ENCODE measurements around the gene ARL6IP1.
A peak's percentile ranks its signal among the peaks of the same experiment; 100 is the strongest.

ARL6IP1 gene

DNA sequence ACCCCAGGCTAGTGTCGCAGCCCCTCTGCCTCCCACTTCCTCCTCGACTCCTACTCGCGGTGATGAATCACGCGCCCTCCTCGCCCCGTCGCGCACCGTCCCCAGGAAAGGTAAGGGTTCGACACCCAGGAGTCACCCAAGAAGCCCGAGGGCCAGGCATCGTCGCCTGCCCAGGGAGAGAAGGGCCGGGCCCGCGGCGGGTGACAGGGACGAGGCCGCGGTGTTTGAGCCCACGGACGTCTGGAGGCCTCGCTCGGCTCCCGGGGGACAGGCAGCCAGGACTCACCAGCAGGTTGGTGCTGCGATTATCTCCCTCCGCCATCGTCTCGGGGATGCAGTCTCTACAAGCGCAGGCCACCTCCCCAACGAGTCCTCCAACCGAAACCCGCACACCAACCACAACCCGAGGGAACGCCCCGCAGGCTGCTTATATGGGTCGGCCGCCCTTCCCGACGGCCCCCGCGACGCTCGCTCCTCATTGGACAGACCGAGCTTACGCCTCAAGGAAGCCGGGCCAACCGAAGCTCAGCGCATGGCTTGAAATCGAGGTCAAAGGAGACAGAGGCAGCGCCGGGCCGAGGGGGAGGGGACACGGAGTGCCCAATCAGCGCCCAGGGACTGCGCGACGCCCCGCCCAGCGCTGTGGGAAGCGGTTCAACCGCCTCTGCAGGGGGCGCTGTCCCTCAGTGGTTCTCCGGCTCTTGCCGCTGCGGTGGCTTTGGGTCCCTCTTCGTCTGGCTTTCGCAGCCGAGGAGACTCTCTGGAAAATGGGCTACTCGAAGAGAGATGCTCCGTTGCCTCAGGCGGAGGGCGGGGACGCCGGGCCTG is at the start of gene ARL6IP1:
Gene ARL6IP1 (minus strand): TSS at position 405 of the 828 bp plus-strand sequence. CDS start 83 bp downstream, at position 322.
- peak; percentile 100 for DNase-seq

DNA sequence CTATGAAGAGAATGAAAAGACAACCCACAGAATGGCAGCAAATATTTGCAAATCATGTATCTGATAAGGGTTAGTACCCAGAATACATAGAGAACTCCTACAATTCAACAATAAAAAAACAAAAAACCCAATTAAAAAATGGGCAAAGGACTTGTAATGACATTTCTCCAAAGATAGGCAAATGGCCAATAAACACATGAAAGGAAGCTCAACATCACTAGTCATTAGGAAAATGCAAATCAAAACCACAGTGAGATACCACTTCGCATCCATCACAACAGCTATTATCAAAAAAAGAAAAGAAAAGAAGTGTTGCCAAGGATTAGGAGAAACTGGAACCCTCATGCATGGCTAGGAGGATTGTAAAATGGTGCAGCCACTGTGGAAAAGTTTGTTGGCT is 45.1 kb upstream of the ARL6IP1 start:
- DNase-seq: no peak

DNA sequence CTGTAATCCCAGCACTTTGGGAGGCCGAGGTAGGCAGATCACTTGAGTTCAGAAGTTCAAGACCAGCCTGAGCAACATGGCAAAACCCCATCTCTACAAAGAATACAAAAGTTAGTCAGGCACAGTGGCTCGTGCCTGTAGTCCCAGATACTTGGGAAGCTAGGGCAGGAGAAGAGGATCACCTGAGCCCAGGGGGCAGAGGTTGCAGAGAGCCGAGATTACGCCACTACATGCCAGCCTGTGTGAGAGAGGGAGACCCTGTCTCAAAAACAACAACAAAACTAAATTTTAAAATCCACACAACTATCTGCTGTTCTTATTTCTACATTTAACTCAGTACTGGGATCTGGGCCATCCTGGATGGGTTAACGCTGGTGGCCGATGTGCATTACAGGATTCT is 41.2 kb upstream of the ARL6IP1 start:
- no peak for DNase-seq

DNA sequence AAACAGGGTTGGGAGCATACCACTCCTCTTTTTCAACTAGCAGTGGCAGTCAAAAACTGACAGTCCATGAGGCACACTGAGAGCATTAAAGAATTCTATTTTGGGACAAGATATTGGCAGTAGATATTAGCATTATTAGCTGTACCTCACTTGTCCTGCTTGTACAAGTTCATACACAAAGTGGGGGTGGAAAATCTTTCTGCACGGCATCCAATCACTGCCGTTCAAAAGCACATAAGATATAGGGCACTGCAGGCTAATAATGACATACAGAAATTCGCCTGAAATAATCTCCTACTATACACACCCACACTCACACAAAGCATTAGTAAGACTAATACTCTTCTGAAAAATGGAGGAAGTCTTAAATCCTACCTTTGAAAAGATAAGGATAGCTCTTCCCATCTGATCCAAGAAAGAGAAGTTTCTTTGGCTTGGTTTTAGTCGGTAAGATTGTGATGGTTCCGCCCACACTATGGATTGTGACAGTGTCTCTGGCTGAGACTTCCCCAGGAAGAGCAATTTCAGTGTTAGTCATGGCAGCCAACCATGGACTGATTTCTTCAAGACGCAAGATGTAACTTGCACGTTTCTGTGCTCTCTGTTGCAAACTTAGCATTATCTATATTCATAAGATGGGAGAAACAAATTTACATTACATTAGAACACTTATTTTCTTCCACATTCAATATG is 40.6 kb upstream of the ARL6IP1 start:
- DNase-seq: no peak

DNA sequence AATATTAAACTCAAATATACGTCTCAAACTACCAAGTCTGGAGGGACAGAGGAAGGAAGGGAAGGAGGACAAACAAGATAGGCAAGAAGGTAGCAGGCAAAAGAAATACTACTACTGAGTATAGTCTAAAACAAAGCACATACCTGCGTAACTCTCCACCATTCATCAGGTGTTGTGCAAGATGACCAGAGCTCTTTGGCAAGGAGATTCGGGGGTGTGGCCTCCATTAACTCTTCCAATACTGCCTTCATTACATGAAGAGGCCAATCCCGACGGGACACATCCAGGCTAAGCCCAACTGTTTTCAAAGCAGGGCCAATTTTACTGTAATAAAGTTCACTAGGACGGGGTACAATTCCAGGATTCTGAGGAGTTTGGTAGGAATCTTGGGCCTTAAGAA is 38.2 kb upstream of the ARL6IP1 start:
- no peak for DNase-seq

DNA sequence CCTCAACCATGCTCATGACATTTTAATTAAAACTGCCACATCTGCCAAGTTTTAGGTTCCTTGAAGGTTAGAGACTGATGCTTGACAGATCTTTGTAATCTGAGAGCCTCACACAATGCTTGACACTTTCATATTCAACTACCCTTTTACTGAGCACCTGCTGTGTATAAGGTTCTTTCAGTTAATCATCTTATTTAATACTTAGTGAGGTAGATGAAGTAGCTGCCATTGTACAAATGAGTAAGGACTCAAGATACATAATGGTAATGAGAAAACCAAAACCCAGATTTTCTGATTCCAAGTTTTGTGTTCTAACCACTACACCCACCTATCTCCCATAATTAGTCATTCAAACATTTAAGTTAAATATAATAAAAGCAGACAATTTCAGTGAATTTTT is 35.4 kb upstream of the ARL6IP1 start:
- DNase-seq: no peak

DNA sequence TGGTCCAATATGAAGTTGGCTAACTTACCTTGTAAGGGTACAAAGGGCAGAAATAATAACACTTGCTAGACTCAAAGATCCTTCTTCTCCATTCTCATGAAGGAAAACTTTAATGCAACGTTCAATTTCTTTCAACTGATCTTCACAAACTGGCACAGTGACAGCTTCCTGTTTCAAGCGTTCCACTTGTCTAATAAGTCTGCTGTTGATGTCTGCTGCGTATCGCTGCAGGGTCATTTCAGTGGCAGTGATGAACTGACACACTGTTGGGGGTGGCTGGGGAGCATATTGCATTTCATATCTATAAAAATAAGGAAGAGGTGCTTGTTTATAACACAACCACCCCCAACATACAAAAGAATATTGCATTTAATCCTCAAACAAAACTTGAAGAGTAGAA is 33.5 kb upstream of the ARL6IP1 start:
- DNase-seq: no peak

DNA sequence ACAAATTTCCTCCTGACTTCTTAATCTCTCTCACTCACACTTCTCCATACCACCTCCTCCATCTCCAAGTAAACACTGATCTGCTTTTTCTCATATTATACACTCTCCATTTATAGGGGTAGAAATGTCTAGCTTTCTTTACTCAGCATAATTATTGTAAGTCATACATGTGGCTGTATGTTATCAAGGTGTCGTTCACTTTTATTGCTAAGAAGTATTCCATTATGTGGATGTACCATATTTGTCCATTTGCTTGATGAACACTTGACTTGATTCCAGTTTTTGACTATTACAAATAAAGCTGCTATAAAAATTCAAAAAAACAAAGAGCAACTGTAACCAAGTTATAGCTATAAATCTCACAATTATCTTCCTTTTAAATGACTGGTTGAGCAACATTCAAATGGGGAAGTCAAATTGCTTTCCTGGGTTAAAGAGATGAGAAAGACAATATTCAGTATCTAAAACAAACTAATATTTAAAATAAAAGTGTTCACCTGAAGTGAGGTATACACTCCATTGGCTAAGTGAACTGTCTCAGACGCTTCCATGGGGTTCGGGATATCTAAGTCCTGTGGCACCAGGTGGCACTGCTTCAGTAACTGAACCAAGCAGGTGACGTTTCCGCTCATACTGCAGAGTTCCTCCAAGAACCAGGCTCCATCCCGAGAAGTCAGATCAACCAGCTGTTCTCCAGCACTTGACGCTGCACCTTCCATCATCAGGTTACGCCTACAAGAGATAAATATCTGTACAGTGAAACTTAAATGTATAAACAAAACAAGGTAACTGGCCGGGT is 32.6 kb upstream of the ARL6IP1 start:
- no peak for DNase-seq

DNA sequence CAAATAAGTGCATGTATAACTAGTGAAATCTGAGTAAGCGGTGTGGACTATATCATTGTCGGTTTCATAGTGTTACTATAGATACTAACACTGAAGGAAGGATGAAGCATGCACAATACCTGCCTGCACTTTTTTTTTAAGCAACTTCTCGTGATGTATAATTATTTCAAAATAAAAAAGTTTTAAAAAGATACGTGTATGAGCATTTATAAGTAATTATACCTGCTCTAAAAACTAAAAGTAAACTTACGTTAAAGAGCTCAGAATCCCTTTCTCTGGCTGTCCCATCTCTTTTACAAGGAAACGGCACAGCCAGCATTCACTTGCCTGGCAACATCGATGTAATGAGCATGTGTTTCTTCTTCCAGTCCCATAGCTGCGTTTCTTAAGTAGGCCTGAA is 31.3 kb upstream of the ARL6IP1 start:
- no peak for DNase-seq

DNA sequence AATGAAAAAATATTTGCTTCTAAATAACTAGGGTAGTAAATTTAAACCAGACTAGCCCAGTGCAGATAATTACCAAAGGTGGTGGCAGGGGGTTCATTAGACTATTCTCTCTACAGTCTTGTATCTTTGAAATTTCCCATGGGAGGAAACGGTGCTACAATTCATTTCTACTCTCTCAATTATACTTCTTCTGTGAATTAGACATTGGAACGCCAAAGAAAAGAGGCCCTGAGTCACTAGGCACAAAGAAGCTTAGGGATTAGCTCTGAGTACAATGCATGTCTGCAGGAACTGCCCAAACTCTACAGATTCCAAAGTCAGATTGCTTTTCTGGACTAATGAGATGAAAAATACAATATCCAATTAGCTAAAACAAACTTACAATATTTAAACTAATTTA is 30.7 kb upstream of the ARL6IP1 start:
- DNase-seq: no peak

DNA sequence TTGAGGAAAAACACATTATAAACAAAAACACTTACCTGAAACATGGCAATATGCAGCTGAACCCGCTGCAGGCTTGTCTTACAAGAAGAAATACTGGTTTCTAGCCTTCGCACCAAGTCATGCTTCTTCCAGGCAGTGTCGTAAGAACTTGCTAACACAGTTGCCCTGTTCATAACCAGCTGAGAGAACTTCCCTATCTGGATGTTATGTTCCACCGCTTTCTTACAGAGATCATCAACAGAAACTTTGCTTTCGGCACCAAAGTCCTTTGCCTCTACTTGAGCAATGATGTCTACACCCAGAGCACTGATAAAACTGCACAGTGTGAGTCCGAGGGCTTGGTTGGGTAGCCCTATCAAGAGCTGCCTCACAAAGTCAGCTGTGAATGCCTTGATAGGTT is 27.9 kb upstream of the ARL6IP1 start:
- no peak for DNase-seq

DNA sequence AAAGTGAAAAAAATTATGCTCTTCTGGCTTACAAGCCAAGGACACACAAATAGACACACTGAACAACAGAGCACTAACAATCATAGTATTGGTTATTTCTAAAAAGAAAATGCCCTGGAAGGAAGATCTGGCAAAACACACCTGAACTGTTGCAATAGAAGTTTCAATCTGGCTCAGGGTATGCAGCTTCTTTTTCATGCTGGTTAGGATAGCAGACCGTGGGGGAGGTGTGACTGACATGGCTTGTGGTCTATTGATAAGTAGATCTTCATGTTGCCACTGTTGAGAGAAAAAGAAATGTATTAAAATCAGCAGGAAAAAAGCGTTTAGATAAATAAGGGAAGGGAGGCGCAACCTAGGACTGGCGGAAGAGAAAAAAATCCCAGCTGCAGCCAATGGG is 26.5 kb upstream of the ARL6IP1 start:
- DNase-seq: no peak

DNA sequence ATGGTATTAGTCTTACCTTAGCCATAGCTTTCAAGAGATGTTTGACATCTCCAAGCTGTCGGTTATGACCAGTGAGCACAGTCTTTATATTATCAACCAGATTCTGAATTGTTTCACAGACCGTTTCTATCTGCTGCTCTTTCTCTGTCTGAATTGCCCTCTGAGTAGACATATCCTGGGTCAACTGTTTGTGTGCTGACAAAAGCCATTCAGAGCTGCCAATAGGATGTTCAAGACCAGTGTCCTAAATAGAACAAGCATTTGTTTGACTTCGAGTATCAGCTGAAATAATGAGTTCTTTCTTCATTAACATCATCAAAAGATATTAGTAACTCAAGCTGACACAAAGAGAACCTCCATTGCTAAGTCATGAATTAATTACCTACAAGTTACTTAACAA is 14.9 kb upstream of the ARL6IP1 start:
- DNase-seq: peak; percentile 72

DNA sequence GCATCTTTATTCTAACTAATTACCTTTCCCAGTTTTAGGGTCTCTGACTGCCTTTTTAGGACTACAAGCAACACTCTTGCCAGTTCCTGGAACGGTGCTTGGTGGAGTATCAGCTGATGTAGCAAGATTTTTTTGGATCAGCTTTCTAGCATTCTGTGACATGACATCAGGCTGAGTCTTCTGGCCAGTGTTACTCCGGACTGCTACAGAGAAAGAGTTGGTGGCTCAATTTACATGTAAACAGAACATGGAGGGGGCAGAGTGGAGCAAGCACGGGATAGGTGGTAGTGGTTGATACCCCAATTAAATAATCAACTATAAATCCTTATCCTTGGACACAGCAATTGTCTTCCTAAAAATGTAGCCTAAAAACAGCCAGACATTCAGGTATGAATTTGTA is 10.6 kb upstream of the ARL6IP1 start:
- no peak for DNase-seq

DNA sequence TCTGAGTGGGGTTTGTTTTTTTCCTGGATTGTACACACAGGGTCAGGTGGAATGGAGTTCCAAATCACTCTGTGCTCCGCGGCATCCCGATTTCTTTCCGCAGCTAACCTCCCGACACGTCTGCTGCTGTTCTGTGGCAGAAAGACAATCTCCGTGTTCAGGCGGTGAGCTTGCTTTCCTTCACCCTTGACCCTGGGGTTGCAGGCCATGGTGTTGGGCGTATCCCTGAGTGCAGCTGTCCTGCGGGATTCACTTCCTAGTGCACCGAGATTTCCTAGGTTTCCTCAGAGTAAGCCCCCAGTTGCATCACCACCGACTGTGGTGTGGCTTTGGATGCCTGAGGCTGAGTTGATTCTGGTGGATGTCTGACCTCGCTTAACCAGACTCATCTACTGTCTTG is 7.8 kb upstream of the ARL6IP1 start:
- no peak for DNase-seq

DNA sequence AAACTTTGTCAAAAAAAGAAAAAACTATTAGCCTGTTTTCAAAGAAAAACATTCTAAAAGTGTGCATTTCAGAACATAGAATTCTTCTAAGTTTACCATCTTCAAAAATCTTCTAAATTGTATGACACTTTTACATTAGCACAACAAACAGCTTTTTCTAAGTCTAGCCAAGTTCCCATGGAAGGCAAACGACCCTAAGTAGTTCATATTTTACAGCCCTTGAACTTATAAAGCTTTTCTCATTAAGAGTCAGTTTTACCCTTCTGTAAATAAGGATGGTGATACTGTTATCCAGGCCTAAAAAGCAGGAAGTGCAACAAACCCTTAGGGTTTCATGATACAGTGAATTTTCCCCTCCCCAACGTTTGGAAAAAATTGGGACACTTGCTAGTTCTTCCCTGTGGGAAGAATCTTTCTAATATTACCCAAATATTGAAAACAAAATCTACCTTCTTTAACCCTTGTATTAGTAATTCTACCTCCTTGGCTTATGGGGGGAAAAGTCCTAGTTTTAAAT is 4.0 kb upstream of the ARL6IP1 start:
- DNase-seq: no peak

DNA sequence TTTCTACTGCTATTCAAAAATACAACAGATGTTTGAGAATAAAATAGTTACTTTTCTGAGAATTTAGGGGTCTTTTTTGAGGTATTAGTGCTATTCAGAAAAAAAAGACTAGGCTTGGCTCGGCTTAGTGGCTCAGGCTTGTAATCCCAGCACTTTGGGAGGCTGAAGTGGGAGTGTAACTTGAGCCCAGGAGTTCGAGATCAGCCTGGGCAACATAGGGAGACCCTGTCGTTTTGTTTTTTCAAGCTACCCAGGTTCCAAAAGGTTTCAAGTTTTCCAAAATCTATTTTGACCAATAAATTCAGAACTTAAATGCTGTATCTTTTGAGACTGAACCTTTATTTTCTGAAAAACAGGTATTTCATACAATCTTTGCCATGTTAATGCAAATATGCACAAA is 3.2 kb upstream of the ARL6IP1 start:
- DNase-seq: no peak

DNA sequence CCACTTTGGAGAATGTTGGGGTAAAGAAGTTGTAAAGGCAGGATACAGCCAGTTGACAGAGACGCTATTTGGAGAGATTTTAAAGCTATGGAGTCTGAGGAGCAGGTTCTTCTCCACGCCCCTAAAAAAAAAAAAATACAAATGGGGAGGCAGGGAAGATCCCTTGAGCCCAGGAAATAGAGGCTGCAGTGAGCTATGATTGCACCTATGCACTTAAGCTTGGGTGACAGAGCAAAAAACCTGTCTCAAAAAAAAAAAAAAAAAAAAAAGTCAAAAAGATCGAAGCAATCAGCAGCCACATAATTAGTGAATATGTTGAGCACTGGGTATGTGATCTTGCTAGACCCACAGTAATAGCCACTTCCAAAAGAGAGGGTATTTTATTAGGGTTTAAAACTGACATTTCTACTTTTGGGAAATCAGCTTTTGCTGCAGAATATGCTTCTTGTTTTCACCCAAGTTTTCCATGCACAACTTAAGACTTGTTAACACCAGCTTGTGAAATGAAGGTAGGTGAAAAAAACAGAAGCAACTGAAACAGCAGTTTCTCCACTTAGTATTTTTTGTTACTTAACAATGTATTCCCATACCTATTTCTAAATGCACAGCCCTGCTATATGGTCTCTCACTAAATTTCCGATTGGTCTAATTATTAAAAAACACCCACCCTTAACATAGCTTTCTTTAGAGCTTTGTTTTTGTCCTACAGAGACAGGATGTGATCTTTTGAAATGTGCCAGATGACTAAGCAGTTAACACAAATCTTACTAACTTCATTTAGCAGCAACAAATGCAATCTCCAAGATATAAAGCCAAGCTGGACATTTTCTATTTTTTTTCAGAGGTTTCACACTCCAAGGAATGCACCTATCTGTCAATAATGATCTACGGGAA is 2.5 kb upstream of the ARL6IP1 start:
- no peak for DNase-seq

DNA sequence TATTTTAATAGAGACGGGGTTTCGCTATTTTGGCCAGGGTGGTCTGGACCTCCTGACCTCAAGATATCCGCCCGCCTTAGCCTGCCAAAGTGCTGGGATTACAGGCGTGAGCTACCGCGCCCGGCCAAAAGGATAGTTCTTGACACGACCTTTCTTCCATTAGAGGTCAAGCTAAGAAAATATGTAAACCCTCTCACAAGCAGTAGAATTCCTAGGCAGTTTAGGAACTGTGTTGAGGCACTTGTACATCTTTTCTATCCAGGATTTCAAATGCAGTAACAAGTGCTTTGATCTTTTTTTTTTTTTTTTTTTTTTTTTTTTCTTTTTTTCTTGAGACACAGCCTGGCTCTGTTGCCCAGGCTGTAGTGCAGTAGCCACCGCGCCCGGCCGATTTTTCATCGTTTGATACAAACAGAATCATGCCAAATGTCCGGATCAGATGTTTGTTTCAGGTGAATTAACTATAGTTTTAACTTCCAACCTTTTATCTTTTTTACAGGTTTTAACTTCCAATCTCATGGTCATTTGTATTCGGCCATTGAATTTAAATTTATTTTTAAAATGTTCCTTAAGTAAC is 1.5 kb upstream of the ARL6IP1 start:
- DNase-seq: no peak

DNA sequence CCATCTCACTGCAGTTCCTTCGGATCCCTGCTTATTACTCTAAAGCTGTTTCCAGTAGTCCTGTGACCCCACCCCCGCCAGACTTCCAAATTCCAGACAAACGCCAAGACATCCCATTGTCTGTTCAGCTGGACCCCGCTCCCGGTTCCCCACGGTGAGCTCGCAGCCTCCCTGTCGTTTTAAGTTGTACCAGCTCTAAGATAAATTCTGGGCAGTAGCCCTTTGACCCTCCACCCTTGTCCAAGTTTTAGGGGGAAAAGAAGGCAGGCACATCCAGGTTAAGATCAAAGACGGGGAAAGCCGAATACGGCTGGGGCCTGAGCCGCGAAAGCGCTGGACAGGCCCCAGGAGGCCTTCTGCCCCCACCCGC is 589 bp downstream of the ARL6IP1 start:
- DNase-seq: no peak

DNA sequence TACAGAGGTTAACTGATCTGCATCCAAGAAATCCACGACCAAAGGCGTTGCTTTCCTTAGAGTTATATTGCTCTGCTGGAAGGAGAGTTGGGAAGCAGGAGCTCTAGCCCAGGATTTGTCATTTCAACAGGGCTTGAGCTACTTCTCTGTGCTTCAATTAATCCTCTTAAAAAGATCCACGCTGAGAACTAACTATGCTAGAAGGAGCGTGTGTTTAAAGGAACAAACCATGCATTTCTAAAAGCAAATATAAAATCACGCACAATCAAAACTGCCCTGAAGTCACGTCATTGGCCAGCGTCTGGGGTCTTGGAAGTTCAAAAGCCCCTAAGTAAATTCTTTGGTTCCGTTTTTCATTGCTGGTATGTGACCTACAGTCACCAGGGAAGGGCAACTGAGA is 1.1 kb downstream of the ARL6IP1 start:
- no peak for DNase-seq

DNA sequence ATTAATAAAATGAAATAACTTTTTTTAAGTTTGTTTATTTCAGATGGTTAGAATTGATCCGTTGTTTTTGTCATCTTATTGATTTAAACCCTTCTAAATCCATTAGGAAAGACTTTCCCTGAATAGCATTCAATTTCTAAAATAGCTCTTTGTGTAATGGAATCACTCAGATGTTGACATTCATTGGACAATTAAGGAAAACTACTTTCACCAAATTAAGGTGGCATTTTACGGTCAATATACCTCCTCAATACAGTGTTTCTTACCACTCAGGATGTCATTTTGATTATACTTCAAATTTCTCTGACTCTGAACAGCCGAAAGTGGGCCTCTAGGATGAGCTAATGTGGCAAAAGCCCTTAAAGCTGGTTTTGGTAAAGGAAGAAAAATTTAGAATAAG is 1.8 kb downstream of the ARL6IP1 start:
- DNase-seq: no peak
